ENCODE data around the gene OR1J2.
"Not testable (repeated sequence)": the region's sequence is repeated elsewhere in the genome, so short reads cannot be mapped to it uniquely, and the experiment has no call there.

Gene OR1J2

GRCh38 chr9:122477826-122478225 is 32.8 kb upstream of the OR1J2 start, which contains the start of gene OR1J1:
TSS of gene OR1J1 (minus strand) at chr9:122477926. CDS start at chr9:122477926, 0 bp downstream.
- Histone ChIP-seq H3K27ac (no peak within 1 kb of the TSS), H3K4me3 (no peak within 1 kb of the TSS), H3K9me3 (ENCODE audit: low read depth, low read length) (no peaks in the 10 kb centered on the region), H3K9ac (ENCODE audit: insufficient read length) (no peak within 1 kb of the TSS), H3K36me3 (ENCODE audit: insufficient read depth, low read length) (no peaks in the 10 kb centered on the region)
- DNase-seq (ENCODE audit: low read depth, low spot score), result no peak
- TF ChIP-seq FOXP2 (optimal IDR thresholded peaks at IDR 0.05; ENCODE audit: control extremely low read depth, extremely low read length, insufficient read depth) (no peak), EZH2 (IDR thresholded peaks at IDR 0.05) (no peak), POLR2AphosphoS5 (IDR thresholded peaks at IDR 0.05; ENCODE audit: borderline replicate concordance, low read depth, low read length) (no peak)

DNA sequence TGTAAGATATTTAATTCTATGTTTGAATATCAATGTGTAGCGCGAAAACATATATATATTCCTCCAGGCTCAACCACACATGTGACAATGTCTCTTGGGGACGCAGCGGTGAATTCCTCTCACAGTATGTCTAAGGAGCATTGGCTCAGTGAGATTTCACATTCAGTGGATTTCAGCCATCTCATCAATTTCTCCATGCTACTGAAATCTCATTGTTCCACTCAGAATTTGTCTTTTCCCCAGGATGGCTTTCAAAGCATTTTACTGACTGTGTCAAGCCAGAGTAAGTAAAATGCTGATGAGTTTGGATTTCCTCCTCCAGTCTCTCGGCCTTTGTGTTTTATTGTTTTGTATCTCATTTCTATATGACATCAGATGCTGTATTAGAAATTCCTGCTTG is 31.5 kb upstream of the OR1J2 start:
- DNase-seq (ENCODE audit: low read depth, low spot score), result no peak
- Histone ChIP-seq H3K9me3 (ENCODE audit: low read depth, low read length) (no peaks in the 10 kb centered on the region), H3K36me3 (ENCODE audit: insufficient read depth, low read length) (no peaks in the 10 kb centered on the region), H3K27ac (no peak overlapping the region), H3K4me3 (no peak overlapping the region), H3K9ac (ENCODE audit: insufficient read length) (no peak overlapping the region)
- no peak for TF ChIP-seq FOXP2 (optimal IDR thresholded peaks at IDR 0.05; ENCODE audit: control extremely low read depth, extremely low read length, insufficient read depth)
- no peak for TF ChIP-seq EZH2 (IDR thresholded peaks at IDR 0.05)
- no peak for TF ChIP-seq POLR2AphosphoS5 (IDR thresholded peaks at IDR 0.05; ENCODE audit: borderline replicate concordance, low read depth, low read length)

DNA sequence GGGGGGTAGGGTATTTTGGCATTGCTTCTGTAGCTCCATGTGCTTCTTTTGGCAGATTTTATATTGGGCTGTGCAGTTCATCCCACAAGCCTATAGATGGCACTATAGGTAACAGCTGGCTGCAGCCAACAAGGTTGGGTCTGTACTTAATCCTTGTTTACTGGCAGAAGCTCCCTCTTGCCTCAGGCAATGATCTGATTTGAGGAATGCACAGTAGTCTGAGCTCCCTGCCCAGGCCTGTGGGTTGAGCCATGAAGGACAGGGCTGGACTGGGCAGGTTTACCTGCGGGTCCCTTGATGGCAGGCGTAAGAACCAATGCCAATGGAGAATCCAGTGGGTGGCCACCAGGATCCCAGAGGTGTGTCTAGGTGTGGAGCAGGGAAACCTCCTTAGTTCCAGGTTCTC is 11.7 kb upstream of the OR1J2 start:
- no peak for TF ChIP-seq FOXP2 (optimal IDR thresholded peaks at IDR 0.05; ENCODE audit: control extremely low read depth, extremely low read length, insufficient read depth)
- TF ChIP-seq EZH2 (IDR thresholded peaks at IDR 0.05), result no peak
- TF ChIP-seq POLR2AphosphoS5 (IDR thresholded peaks at IDR 0.05; ENCODE audit: borderline replicate concordance, low read depth, low read length), result no peak
- peak; percentile 6 for DNase-seq (ENCODE audit: low read depth, low spot score)
- H3K9ac ChIP-seq (ENCODE audit: insufficient read length), result no peak overlapping the region
- no peak overlapping the region for H3K4me3 ChIP-seq
- no peaks in the 10 kb centered on the region for H3K9me3 ChIP-seq (ENCODE audit: low read depth, low read length)
- H3K27ac ChIP-seq, result no peak overlapping the region
- H3K36me3 ChIP-seq (ENCODE audit: insufficient read depth, low read length), result no peaks in the 10 kb centered on the region

- no peaks in the 10 kb centered on the region for H3K9me3 ChIP-seq (ENCODE audit: low read depth, low read length)
- TF ChIP-seq POLR2AphosphoS5 (IDR thresholded peaks at IDR 0.05; ENCODE audit: borderline replicate concordance, low read depth, low read length) (no peak), EZH2 (IDR thresholded peaks at IDR 0.05) (no peak), FOXP2 (optimal IDR thresholded peaks at IDR 0.05; ENCODE audit: control extremely low read depth, extremely low read length, insufficient read depth) (no peak)
These were observed 3.6 kb upstream of the OR1J2 start for GRCh38 chr9:122506964-122507363.

DNA sequence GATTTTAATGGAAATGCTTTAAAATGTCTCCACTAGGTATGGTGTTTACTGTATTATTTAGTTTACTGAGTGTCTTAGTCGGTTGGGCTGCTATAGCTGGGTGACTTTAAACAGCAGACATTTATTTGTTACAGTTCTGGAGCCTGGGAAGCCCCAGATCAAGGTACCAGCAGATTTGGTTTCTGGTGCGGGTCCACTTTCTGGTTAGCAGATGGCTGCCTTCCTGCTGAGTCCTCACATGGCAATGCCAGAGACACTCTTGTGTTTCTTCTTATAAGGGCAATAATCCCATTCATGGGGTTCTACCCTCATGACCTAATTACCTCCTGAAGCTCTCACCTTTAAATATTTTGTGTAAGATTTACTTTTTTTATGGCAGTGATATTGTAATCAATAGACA is 7.6 kb downstream of the OR1J2 start:
- no peak for TF ChIP-seq EZH2 (IDR thresholded peaks at IDR 0.05)
- no peak for TF ChIP-seq FOXP2 (optimal IDR thresholded peaks at IDR 0.05; ENCODE audit: control extremely low read depth, extremely low read length, insufficient read depth)
- TF ChIP-seq POLR2AphosphoS5 (IDR thresholded peaks at IDR 0.05; ENCODE audit: borderline replicate concordance, low read depth, low read length), result no peak
- Histone ChIP-seq H3K27ac (no peak overlapping the region), H3K36me3 (ENCODE audit: insufficient read depth, low read length) (no peaks in the 10 kb centered on the region), H3K9me3 (ENCODE audit: low read depth, low read length) (no peaks in the 10 kb centered on the region), H3K9ac (ENCODE audit: insufficient read length) (no peak overlapping the region), H3K4me3 (no peak overlapping the region)
- DNase-seq (ENCODE audit: low read depth, low spot score), result no peak

More at GRCh38 chr9:122506964-122507363, 3.6 kb upstream of the OR1J2 start:
- Histone ChIP-seq H3K4me3 (no peak overlapping the region), H3K27ac (no peak overlapping the region), H3K36me3 (ENCODE audit: insufficient read depth, low read length) (no peaks in the 10 kb centered on the region), H3K9ac (ENCODE audit: insufficient read length) (no peak overlapping the region)
- no peak for DNase-seq (ENCODE audit: low read depth, low spot score)

GRCh38 chr9:122518841-122519240 is 8.2 kb downstream of the OR1J2 start, which contains the start of gene OR1J4:
TSS of gene OR1J4 (plus strand) at chr9:122519141. CDS start at chr9:122519141, 0 bp downstream.
- TF ChIP-seq POLR2AphosphoS5 (IDR thresholded peaks at IDR 0.05; ENCODE audit: borderline replicate concordance, low read depth, low read length) (no peak), FOXP2 (optimal IDR thresholded peaks at IDR 0.05; ENCODE audit: control extremely low read depth, extremely low read length, insufficient read depth) (no peak), EZH2 (IDR thresholded peaks at IDR 0.05) (no peak)

DNA sequence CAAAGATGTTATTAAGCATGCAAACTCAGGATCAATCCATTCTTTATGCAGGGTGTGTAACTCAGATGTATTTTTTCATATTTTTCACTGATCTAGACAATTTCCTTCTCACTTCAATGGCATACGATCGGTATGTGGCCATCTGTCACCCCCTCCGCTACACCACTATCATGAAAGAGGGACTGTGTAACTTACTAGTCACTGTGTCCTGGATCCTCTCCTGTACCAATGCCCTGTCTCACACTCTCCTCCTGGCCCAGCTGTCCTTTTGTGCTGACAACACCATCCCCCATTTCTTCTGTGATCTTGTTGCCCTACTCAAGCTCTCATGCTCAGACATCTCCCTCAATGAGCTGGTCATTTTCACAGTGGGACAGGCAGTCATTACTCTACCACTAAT is 8.8 kb downstream of the OR1J2 start:
- H3K36me3 ChIP-seq (ENCODE audit: insufficient read depth, low read length), result no peaks in the 10 kb centered on the region
- DNase-seq (ENCODE audit: low read depth, low spot score), result no peak
- no peak overlapping the region for H3K9ac ChIP-seq (ENCODE audit: insufficient read length)
- no peak overlapping the region for H3K27ac ChIP-seq
- no peak for TF ChIP-seq EZH2 (IDR thresholded peaks at IDR 0.05)
- TF ChIP-seq POLR2AphosphoS5 (IDR thresholded peaks at IDR 0.05; ENCODE audit: borderline replicate concordance, low read depth, low read length), result no peak
- no peak overlapping the region for H3K4me3 ChIP-seq
- no peaks in the 10 kb centered on the region for H3K9me3 ChIP-seq (ENCODE audit: low read depth, low read length)

More at GRCh38 chr9:122518841-122519240, 8.2 kb downstream of the OR1J2 start, which contains the start of gene OR1J4:
- no peak within 1 kb of the TSS for H3K27ac ChIP-seq
- H3K4me3 ChIP-seq, result no peak within 1 kb of the TSS
- H3K36me3 ChIP-seq (ENCODE audit: insufficient read depth, low read length), result no peaks in the 10 kb centered on the region
- no peak within 1 kb of the TSS for H3K9ac ChIP-seq (ENCODE audit: insufficient read length)
- no peaks in the 10 kb centered on the region for H3K9me3 ChIP-seq (ENCODE audit: low read depth, low read length)
- no peak for DNase-seq (ENCODE audit: low read depth, low spot score)

DNA sequence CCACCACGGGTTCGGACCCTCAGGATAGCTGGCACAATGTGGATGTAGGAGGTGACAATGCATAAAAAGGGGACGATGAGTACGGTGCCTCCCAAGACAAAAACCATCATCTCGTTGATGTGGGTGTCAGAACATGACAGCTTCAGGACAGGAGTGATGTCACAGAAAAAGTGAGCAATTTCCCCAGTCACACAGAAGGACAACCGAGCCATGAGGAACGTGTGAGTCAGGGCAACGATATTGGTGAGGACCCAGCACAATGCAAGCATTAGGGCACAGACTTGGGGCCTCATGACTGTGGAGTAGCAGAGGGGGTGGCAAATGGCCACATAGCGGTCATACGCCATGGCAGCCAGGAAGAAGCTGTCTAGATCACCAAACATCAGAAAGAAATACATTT is 16.0 kb downstream of the OR1J2 start:
- no peak for DNase-seq (ENCODE audit: low read depth, low spot score)
- Histone ChIP-seq H3K4me3 (no peak overlapping the region), H3K27ac (no peak overlapping the region), H3K9me3 (ENCODE audit: low read depth, low read length) (no peaks in the 10 kb centered on the region), H3K9ac (ENCODE audit: insufficient read length) (no peak overlapping the region), H3K36me3 (ENCODE audit: insufficient read depth, low read length) (no peaks in the 10 kb centered on the region)
- TF ChIP-seq FOXP2 (optimal IDR thresholded peaks at IDR 0.05; ENCODE audit: control extremely low read depth, extremely low read length, insufficient read depth), result no peak
- TF ChIP-seq POLR2AphosphoS5 (IDR thresholded peaks at IDR 0.05; ENCODE audit: borderline replicate concordance, low read depth, low read length), result no peak
- TF ChIP-seq EZH2 (IDR thresholded peaks at IDR 0.05), result no peak

DNA sequence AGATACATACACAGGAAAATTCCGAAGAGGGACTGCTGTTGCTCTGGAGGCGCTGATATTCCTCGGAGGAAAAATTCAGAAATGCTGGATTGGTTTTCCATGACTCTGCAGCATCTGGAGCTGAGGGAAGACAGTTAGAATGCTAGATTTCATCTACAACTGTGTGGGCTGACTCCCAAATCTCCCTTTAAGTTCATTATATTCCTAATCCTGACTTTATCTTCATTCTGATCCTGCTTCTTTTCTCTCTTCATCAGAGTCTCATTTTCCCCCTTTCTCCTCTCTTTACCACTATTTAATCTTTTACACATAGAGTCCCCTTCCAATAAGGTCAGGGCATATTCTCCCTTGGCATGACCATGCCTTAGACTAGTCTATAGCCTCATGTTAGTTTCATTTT is 16.6 kb downstream of the OR1J2 start, which contains the start of gene OR1N1:
TSS of gene OR1N1 (minus strand) at position 101 of the 400 bp plus-strand sequence. CDS start at position 101, 0 bp downstream.
- no peak within 1 kb of the TSS for H3K4me3 ChIP-seq
- no peak within 1 kb of the TSS for H3K9ac ChIP-seq (ENCODE audit: insufficient read length)
- DNase-seq (ENCODE audit: low read depth, low spot score), result no peak
- TF ChIP-seq FOXP2 (optimal IDR thresholded peaks at IDR 0.05; ENCODE audit: control extremely low read depth, extremely low read length, insufficient read depth) (no peak), EZH2 (IDR thresholded peaks at IDR 0.05) (no peak), POLR2AphosphoS5 (IDR thresholded peaks at IDR 0.05; ENCODE audit: borderline replicate concordance, low read depth, low read length) (no peak)
- no peaks in the 10 kb centered on the region for H3K36me3 ChIP-seq (ENCODE audit: insufficient read depth, low read length)
- H3K9me3 ChIP-seq (ENCODE audit: low read depth, low read length), result no peaks in the 10 kb centered on the region
- no peak within 1 kb of the TSS for H3K27ac ChIP-seq

DNA sequence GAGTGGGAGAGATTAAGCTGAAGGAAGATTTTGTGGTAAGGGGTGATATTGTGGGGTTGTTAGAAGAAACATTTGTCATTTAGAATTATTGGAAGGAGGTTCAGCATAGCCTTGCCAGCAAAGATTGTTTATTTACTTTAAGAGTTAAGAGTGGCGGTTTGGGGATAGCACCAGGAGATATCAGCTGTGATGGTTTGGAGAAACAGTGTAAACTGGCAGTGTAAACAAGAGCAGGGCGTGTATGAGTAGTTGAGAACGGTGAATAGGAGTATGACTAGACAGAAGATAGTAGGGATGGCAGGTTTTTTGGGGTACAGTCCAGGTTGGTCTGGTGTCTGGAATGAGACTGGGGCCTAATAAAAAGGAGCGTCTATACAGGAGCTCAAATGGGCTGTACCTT is 20.6 kb downstream of the OR1J2 start:
- not testable (repeated sequence) for H3K9ac ChIP-seq (ENCODE audit: insufficient read length); H3K27ac ChIP-seq; H3K36me3 ChIP-seq (ENCODE audit: insufficient read depth, low read length); DNase-seq (ENCODE audit: low read depth, low spot score); H3K9me3 ChIP-seq (ENCODE audit: low read depth, low read length); H3K4me3 ChIP-seq
